H1 (cell line): ENCODE data around the gene MROH2B. TPM values are rescaled to one million over a fixed set of nuclear protein-coding genes. Genes with fewer than 3 reads are reported as not detected.

Source experiments
- CTCF ChIA-PET: fragments of 300-600 bp; sonication (Branson Sonifier 250); formaldehyde crosslinking; loops from one replicate; lab custom pipeline; 2021; ENCODE audit not compliant: partially characterized antibody; lab: Charles Lee
- POLR2A ChIA-PET: fragments of 300-600 bp; sonication (Branson Sonifier 250); formaldehyde crosslinking; loops from one replicate; lab custom pipeline; 2021; ENCODE audit warnings: inconsistent platforms; ENCODE audit not compliant: partially characterized antibody; lab: Charles Lee
- DNase-seq, 2 experiments: peaks; one replicate each; pipeline versions ENCODE4 v3.0.0 to v3.0.0-alpha.2; 2010 to 2022; ENCODE audit warnings: low spot score in 2 of 2, low read depth in 1 of 2, mixed read lengths in 1 of 2
- FAIRE-seq: peaks from 2 replicates; lab custom pipeline; 2011; peaks lifted over from hg19 to GRCh38; lab: Jason Lieb, UNC
- H2AFZ ChIP-seq: 2 replicates; pipeline ENCODE4 v1.8.1; 2012; ENCODE audit warnings: low read length, inconsistent platforms
- H2AK5ac ChIP-seq: 2 replicates; pipeline ENCODE4 v1.6.1; 2013; ENCODE audit warnings: low read depth, low read length
- H2BK120ac ChIP-seq: replicated peaks from 2 replicates; pipeline ENCODE3; 2013; ENCODE audit warnings: low read depth, low read length, inconsistent platforms
- H2BK12ac ChIP-seq: 2 replicates; pipeline ENCODE4 v1.6.1; 2013; ENCODE audit warnings: low read depth, low read length
- H2BK15ac ChIP-seq: 2 replicates; pipeline ENCODE4 v1.6.1; 2013; ENCODE audit warnings: low read length
- H2BK20ac ChIP-seq: 2 replicates; pipeline ENCODE4 v1.6.1; 2013; ENCODE audit warnings: low read length
- H2BK5ac ChIP-seq: 2 replicates; pipeline ENCODE4 v1.6.1; 2013; ENCODE audit warnings: low read depth, low read length
- H3K14ac ChIP-seq: 2 replicates; pipeline ENCODE4 v1.6.1; 2013; ENCODE audit warnings: inconsistent platforms; ENCODE audit not compliant: insufficient read length
- H3K18ac ChIP-seq: 2 replicates; pipeline ENCODE4 v1.6.1; 2013; ENCODE audit warnings: low read length; ENCODE audit errors: extremely low read depth
- H3K23ac ChIP-seq: 2 replicates; pipeline ENCODE4 v1.6.1; 2013; ENCODE audit warnings: inconsistent platforms; ENCODE audit not compliant: insufficient read length
- H3K23me2 ChIP-seq: 2 replicates; pipeline ENCODE4 v1.6.1; 2013; ENCODE audit warnings: low read depth, low read length
- H3K27ac ChIP-seq: 2 replicates; pipeline ENCODE4 v1.6.1; 2011; ENCODE audit warnings: low read depth, low read length, inconsistent platforms
- H3K27me3 ChIP-seq, 4 experiments: replicated peaks in 1 of 4; 1 replicate in 1 of 4; 2 replicates in 3 of 4; pipeline versions ENCODE4 v1.6.1 to v1.8.1; 2011 to 2013; ENCODE audit warnings: low read length in 3 of 4, mild to moderate bottlenecking in 3 of 4, inconsistent platforms in 2 of 4, mixed read lengths in 2 of 4, moderate library complexity in 1 of 4; ENCODE audit not compliant: control insufficient read depth in 3 of 4, insufficient read depth in 3 of 4; ENCODE audit errors: extremely low read depth in 1 of 4
- H3K36me3 ChIP-seq, 4 experiments: 2 replicates each; pipeline versions ENCODE4 v1.6.1 to v1.8.1; 2011 to 2013; ENCODE audit warnings: mild to moderate bottlenecking in 4 of 4, low read length in 3 of 4, moderate library complexity in 2 of 4, control low read depth in 1 of 4, inconsistent platforms in 1 of 4; ENCODE audit not compliant: insufficient read depth in 4 of 4, control insufficient read depth in 2 of 4
- H3K4ac ChIP-seq: replicated peaks from 2 replicates; pipeline ENCODE3; 2013; ENCODE audit warnings: low read length, low read depth, mixed read lengths, inconsistent platforms; ENCODE audit not compliant: insufficient read length
- H3K4me1 ChIP-seq, 4 experiments: replicated peaks in 1 of 4; 1 replicate in 1 of 4; 2 replicates in 3 of 4; pipeline versions ENCODE4 v1.6.1 to v1.8.1; 2011 to 2013; ENCODE audit warnings: low read length in 3 of 4, inconsistent platforms in 2 of 4, mixed read lengths in 1 of 4; ENCODE audit not compliant: insufficient read depth in 4 of 4, control insufficient read depth in 3 of 4
- H3K4me2 ChIP-seq, 2 experiments: 2 replicates each; pipeline versions ENCODE4 v1.6.1 to v1.8.1; 2011 to 2013; ENCODE audit warnings: low read depth in 2 of 2, low read length in 2 of 2, control low read depth in 1 of 2, inconsistent platforms in 1 of 2, mild to moderate bottlenecking in 1 of 2; ENCODE audit not compliant: insufficient read depth in 1 of 2
- H3K4me3 ChIP-seq, 4 experiments: fragments of 200-600, 300-600 bp in 1 of 4; sonication (generic), shearing (Covaris generic), sonication (Bioruptor Twin) in 1 of 4; 2 replicates each; pipeline versions ENCODE4 v1.5.1 to v1.8.1; 2011 to 2016; ENCODE audit warnings: low read length in 4 of 4, low read depth in 3 of 4, control low read depth in 2 of 4, inconsistent platforms in 2 of 4, mild to moderate bottlenecking in 2 of 4, mixed read lengths in 1 of 4, moderate library complexity in 1 of 4; ENCODE audit not compliant: insufficient read depth in 2 of 4; ENCODE audit errors: extremely low read depth in 1 of 4
- H3K56ac ChIP-seq: replicated peaks from 2 replicates; pipeline ENCODE3; 2013; ENCODE audit warnings: low read depth, mild to moderate bottlenecking, mixed read lengths, low read length, inconsistent platforms; ENCODE audit not compliant: insufficient read length
- H3K79me1 ChIP-seq: 2 replicates; pipeline ENCODE4 v1.6.1; 2013; ENCODE audit warnings: low read depth, low read length, control low read depth
- H3K79me2 ChIP-seq, 2 experiments: 2 replicates each; pipeline versions ENCODE4 v1.6.1 to v1.8.1; 2012 to 2013; ENCODE audit warnings: low read length in 2 of 2, mild to moderate bottlenecking in 2 of 2, inconsistent platforms in 1 of 2; ENCODE audit not compliant: insufficient read depth in 2 of 2, control insufficient read depth in 1 of 2
- H3K9ac ChIP-seq, 4 experiments: replicated peaks in 1 of 4; 1 replicate in 1 of 4; 2 replicates in 3 of 4; pipeline versions ENCODE4 v1.6.1 to v1.8.1; 2011 to 2013; ENCODE audit warnings: low read depth in 3 of 4, low read length in 3 of 4, control low read depth in 2 of 4, mild to moderate bottlenecking in 2 of 4, moderate library complexity in 2 of 4, inconsistent platforms in 1 of 4; ENCODE audit errors: extremely low read depth in 1 of 4
- H3K9me3 ChIP-seq, 2 experiments: 2 replicates each; pipeline versions ENCODE4 v1.6.1 to v1.8.1; 2012 to 2013; ENCODE audit warnings: mild to moderate bottlenecking in 2 of 2, moderate library complexity in 2 of 2, control low read depth in 1 of 2, inconsistent platforms in 1 of 2, low read depth in 1 of 2, low read length in 1 of 2, mixed read lengths in 1 of 2; ENCODE audit not compliant: insufficient read depth in 2 of 2
- H4K20me1 ChIP-seq, 2 experiments: replicated peaks in 1 of 2; 2 replicates each; pipeline versions ENCODE3 to v1.8.1; 2011 to 2013; ENCODE audit warnings: inconsistent platforms in 2 of 2, low read length in 2 of 2, mild to moderate bottlenecking in 1 of 2; ENCODE audit not compliant: insufficient read depth in 2 of 2, control insufficient read depth in 1 of 2
- H4K5ac ChIP-seq: 2 replicates; pipeline ENCODE4 v1.6.1; 2013; ENCODE audit warnings: low read length, low read depth, mixed read lengths, inconsistent platforms; ENCODE audit not compliant: insufficient read length
- H4K8ac ChIP-seq: 2 replicates; pipeline ENCODE4 v1.8.0; 2013; ENCODE audit warnings: mild to moderate bottlenecking, moderate library complexity, low read length, inconsistent platforms; ENCODE audit not compliant: insufficient read depth; ENCODE audit errors: extremely low read depth
- H4K91ac ChIP-seq: replicated peaks from 2 replicates; pipeline ENCODE3; 2013; ENCODE audit warnings: low read length, mixed read lengths, inconsistent platforms; ENCODE audit not compliant: insufficient read length
- BCL11A ChIP-seq, 2 experiments: IDR thresholded peaks; one replicate each; pipeline ENCODE4 v1.6.1; 2011; ENCODE audit warnings: low read depth in 2 of 2, low read length in 2 of 2, mild to moderate bottlenecking in 2 of 2
- CBX5 ChIP-seq: fragments of 300-800, 300-1000 bp; sonication (generic); IDR thresholded peaks from 2 replicates; pipeline ENCODE4 v1.7.1; 2016; ENCODE audit warnings: antibody characterized with exemption, low read length, low read depth
- CEBPB ChIP-seq: IDR thresholded peaks from 2 replicates; pipeline ENCODE4 v1.6.1; 2012; ENCODE audit warnings: low read depth, low read length
- CHD2 ChIP-seq: IDR thresholded peaks from 2 replicates; pipeline ENCODE4 v1.6.1; 2012; ENCODE audit warnings: low read length, improper control_type of control experiment
- NRF1 ChIP-seq: IDR thresholded peaks from 2 replicates; pipeline ENCODE4 v1.6.1; 2011; ENCODE audit warnings: mild to moderate bottlenecking, low read depth, low read length, improper control_type of control experiment
- POLR2AphosphoS5 ChIP-seq: IDR thresholded peaks from 2 replicates; pipeline ENCODE4 v1.6.1; 2011; ENCODE audit warnings: low read depth, low read length
- RXRA ChIP-seq: IDR thresholded peaks from 2 replicates; pipeline ENCODE4 v1.6.1; 2011; ENCODE audit warnings: low read depth, mild to moderate bottlenecking, low read length, moderate library complexity; ENCODE audit not compliant: insufficient read depth
- SRF ChIP-seq: IDR thresholded peaks from 2 replicates; pipeline ENCODE4 v1.6.1; 2011; ENCODE audit warnings: mild to moderate bottlenecking, low read depth, low read length, moderate library complexity
- ZNF274 ChIP-seq: IDR thresholded peaks from 2 replicates; pipeline ENCODE4 v1.7.0; 2012; ENCODE audit warnings: low read length, borderline replicate concordance; ENCODE audit errors: extremely low read depth
- WGBS, 2 experiments: shearing (Covaris generic) in 1 of 2; methylation state at CpG; one replicate each; pipeline versions ENCODE4 v1.1.6 to v1.1.7; 2013 to 2015; ENCODE audit warnings: low lambda C conversion rate in 2 of 2, mixed read lengths in 2 of 2, inconsistent platforms in 1 of 2, low coverage in 1 of 2, missing lambda C conversion rate in 1 of 2; ENCODE audit not compliant: insufficient replicate concordance in 2 of 2, insufficient coverage in 1 of 2, insufficient read length in 1 of 2; ENCODE audit errors: extremely low coverage in 1 of 2, missing lambda C conversion rate in 1 of 2; 5-methylcytosine and 5-hydroxymethylcytosine counted together
- polyA plus RNA-seq, 7 experiments: library from polyadenylated mRNA; depleted of rRNA in 3 of 7; stranded (reverse) in 5 of 7; unstranded in 2 of 7; fragments of >200 nt in 5 of 7; fragments of 200-250 nt in 2 of 7; gene quantifications; 1 replicate in 5 of 7; 2 replicates in 1 of 7; 4 replicates in 1 of 7; pipeline versions ENCODE4 v1.2.1 to v1.2.3, GENCODE V29; 2011 to 2013; ENCODE audit warnings: missing spikeins in 2 of 7, mixed read lengths in 2 of 7
- total RNA-seq: library from RNA; stranded (reverse); fragmentation: NEBNext Ultra II Directional; extraction: Animal tissue kit (Norgen Biotek cat#: 25700); gene quantifications from 2 replicates; pipeline ENCODE4 v1.2.1, GENCODE V29; 2021
- TF ChIP-seq, protein P1 (sequence below): IDR thresholded peaks from 2 replicates; pipeline ENCODE4 v1.6.1; 2012; ENCODE audit warnings: inconsistent platforms

Gene MROH2B
- total and polyA plus RNA-seq, 2 of the 8 experiments (the other 6 are each of a cell fraction or from before 2014, with no cell fraction given), result not detected

DNA sequence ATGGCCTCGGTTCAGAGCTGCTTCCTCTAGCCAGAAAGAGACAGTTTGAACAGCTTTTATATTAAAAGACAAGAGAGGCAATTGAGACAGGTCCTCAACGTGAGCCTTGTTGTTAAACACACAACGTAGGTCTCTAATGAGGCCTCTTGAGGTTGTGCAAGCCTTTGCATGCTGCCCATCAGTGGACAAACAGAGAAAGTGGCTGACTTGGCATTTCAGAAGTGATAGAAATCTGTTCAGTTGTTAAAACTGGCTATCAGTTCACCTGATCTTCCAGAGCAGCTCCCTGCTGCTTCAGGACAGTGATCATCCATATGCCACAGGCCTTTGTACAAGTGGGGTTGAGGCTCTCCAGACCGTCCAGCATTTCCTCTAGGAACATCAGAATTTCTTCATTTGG lies 58.8 kb downstream of the MROH2B start:
- H3K23ac ChIP-seq, result no peak overlapping the region
- H3K23me2 ChIP-seq, result no peaks in the 10 kb centered on the region
- no peaks in the 10 kb centered on the region for H3K27me3 ChIP-seq
- H2BK120ac ChIP-seq, result no peak overlapping the region
- H2BK15ac ChIP-seq, result no peak overlapping the region
- no peak overlapping the region for H3K9ac ChIP-seq
- no peak overlapping the region for H4K91ac ChIP-seq
- 88% methylated on average over 4 of the region's 4 CpGs; no CpG with 5 or more reads in 1 of the 2 experiments for WGBS, 2 experiments
- no peak overlapping the region for H4K8ac ChIP-seq
- DNase-seq (no peak), FAIRE-seq (no peak)
- H3K27ac ChIP-seq, result no peak overlapping the region
- H3K36me3 ChIP-seq, result no peaks in the 10 kb centered on the region
- no peak overlapping the region for H2AFZ ChIP-seq
- no peak overlapping the region for H2AK5ac ChIP-seq
- no peak overlapping the region for H3K4me3 ChIP-seq
- H3K4ac ChIP-seq, result no peak overlapping the region
- no peak overlapping the region for H2BK12ac ChIP-seq
- no peak overlapping the region for H2BK5ac ChIP-seq
- H3K18ac ChIP-seq, result no peak overlapping the region
- H3K4me1 ChIP-seq, result no peaks in the 10 kb centered on the region
- POLR2A ChIA-PET, result no interaction called here
- no peak overlapping the region for H2BK20ac ChIP-seq
- CTCF ChIA-PET, result interaction anchor here (0.9 kb wide), 1 partner anchor 12 kb away, joined by 3 read pairs; no protein-coding TSS in a partner anchor
- no peak for TF ChIP-seq SRF
- no peak for TF ChIP-seq POLR2AphosphoS5
- no peak for TF ChIP-seq RXRA
- TF ChIP-seq CBX5, result no peak
- no peak for TF ChIP-seq ZNF274
- no peak for TF ChIP-seq BCL11A (IDR thresholded peaks at IDR 0.05; ENCODE audit: low read depth in 2 of 2, low read length in 2 of 2)
- TF ChIP-seq CEBPB, result no peak
- no peak for TF ChIP-seq NRF1
- TF ChIP-seq, protein P1, sequence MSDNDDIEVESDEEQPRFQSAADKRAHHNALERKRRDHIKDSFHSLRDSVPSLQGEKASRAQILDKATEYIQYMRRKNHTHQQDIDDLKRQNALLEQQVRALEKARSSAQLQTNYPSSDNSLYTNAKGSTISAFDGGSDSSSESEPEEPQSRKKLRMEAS, result no peak
- no peak for TF ChIP-seq CHD2
- no peak overlapping the region for H3K56ac ChIP-seq
- H4K20me1 ChIP-seq, result no peaks in the 10 kb centered on the region
- no peaks in the 10 kb centered on the region; a peak in 1 of 4 replicates for H3K9me3 ChIP-seq
- H3K79me1 ChIP-seq, result no peaks in the 10 kb centered on the region
- no peak overlapping the region for H3K4me2 ChIP-seq
- H4K5ac ChIP-seq, result no peak overlapping the region
- no peak overlapping the region for H3K14ac ChIP-seq
- H3K79me2 ChIP-seq, result no peaks in the 10 kb centered on the region
